NOMO-1 treated with DMSO at 0.1 percent for 48 hours (cell line): ENCODE data around the gene GRID1.

ENCODE experiments used
- DNase-seq: peaks from one replicate; lab custom pipeline; 2025; ENCODE audit not compliant: unreplicated experiment; lab: John Stamatoyannopoulos, UW

The GRID1 gene

DNA sequence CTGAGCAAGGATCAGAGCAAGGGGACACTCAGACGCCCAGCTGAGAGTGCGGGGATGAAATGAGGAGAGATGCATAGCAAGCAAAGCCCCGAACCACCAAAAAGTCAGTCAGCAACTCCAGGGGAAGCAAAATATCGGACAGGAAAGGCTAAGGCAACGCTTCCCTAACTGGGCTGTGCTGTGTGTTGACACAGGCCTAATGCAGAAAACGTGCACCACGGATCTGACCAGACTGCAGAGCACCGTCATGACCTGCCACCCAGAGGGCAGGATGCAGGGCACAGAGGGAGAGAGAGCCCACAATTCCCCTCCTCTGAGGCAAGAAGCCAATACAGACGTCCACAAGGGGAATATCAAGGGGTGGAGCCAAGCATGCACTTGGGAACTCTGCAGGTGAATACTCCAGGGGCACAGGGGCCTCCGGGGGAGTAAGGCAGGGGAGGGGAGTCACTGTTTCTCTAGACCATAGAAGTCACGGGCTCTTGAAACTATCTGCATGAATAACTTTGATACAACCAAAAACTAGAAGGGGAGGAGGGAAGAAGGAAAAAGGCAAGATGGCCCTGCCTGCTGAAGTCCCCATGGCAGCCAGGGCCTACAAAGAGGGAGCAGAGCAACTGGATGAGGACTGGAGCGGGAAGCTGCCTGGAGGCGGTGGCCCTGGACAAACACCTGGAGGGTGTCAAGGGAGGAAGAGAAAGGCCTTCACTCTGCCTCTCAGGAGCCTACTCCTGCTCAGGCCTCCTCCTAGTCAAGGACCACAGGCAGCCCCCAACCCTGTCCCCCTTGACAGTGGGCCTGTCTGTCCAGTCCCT is 26.2 kb downstream of the GRID1 start:
- DNase-seq: no peak

DNA sequence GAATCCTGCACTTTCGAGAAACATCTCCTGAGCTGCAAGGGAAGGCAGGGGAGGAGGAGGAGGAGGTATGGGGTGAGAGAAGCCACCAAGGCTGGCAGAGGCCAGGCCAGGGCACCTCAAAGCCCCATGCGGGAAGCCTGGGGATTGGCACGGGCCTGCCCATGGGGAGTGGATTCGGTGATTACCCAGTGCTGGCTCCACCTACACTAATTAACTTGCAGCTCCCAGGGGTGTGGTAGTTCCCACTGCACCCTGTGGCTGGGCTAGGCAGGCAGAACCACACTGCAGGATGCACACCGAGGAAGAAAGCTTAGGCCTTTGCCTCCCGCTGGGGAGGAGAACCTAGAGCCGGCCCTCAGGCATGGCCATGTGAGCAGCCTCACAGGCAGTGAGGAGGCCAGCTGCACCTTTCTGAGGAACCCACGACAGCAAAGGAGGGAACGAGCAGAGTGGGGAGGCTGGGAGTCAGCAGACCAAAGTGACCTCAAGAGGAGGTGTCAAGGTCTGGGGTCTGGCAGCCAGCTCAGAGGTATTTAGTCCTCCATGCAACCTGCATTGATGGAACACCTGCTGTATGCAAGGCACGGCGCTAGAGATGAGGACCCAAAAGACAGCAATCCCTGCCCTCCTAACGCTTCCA is 27.2 kb downstream of the GRID1 start:
- no peak for DNase-seq

DNA sequence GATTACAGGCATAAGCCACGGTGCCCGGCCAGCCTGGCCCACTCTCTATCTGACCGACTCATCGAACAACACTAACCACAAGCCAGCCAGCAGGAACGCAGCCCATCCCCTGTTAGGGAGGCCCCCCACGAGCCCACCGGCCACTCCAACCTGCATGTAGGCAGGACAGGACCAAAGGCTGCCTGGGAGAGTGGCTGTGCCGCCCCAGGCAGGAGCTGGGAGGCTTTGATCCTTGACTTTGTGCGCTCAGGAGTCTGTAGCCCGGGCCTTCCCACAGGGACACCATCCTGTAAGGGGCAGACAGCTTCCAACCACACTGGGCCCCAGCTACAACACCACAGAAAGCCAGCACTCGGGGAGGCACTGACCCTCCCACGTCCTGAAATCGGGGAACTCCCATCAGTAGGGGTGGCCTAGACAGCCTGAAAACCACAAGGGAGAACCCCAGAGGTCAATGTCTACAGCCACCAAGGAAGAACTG is 29.4 kb downstream of the GRID1 start:
- DNase-seq: no peak

DNA sequence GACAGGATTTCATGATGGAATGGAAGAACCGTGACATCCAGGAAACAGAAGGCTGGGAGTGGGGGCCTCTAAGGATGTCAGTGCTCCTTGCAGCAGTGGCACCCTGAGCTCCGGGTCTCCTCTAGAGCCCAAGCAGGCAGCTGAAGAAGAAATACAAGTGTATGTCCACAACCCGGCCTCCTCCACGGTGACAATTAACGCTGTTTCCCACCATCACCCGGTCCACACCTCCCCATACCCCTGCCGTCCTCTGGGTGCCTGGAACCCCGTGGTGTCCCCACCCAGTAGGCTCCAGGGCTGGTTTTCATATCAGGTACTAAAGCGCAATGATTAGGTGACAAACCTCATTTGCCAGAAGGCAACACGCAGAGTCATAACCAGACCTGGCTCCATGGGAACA is 30.3 kb downstream of the GRID1 start:
- DNase-seq: no peak

DNA sequence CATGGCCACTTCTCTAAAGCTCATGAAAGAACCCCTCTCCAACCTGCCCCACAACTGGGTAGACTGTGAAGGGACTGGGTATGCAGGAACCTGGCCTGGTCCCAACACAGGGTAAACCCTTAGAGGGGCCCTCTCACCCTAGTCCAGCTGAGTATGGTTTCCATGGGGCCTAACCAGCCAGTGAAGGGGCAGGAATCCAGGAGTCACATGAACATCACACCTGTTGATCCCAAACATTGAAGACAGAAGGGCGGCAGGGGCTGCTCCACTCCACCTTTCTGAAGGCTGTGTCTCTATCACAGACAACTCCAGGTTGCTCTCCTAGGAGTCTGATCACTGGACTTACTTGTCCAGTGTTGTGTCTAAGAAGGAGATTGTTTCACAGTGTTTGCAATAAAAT is 30.8 kb downstream of the GRID1 start:
- no peak for DNase-seq

DNA sequence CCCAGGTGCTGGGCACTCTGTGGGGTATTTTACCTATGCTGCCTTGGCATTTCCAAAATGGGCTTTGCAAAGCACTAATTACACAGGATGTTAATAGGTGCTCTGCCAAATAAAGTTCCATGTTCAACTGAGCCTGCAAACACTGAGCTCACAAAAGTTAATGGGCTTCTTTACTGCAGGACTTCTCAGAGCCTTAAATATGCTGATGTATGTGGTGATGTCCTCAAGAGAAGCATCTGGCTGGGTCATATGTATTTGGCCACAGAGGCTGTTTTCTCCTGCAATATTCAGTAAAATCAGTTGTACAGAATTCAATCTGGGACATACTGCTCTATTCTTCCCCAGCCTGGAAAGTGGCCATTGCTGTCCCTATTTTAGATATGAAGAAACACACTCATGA is 31.3 kb downstream of the GRID1 start:
- DNase-seq: no peak

DNA sequence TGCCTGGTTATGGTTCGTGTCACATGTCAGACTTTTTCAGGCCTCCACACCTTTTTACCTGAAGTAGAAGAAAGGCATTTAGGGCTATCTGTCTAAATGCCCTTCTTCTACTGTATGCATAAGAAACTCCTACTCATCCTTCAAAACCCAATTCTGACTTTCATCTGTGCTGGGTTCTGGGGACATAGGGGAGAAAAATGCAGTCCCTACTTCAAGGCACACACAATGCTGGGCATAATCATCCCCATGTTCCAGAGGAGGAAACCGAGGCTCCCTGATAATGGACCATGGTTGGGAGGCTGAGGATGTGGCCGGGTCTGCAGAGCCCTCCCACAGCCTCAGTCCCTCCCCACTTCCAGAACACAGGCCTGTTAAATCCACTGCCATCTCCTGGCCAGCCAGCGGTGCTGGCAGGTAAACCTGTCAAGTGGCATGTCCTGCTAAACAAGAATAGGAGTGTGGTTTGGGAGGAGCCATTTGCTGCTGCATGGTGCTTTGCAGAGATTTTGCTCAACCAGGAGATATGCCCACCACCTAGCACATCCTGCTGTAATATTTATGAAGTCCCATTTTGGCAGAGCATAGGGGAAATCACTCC is 32.0 kb downstream of the GRID1 start:
- no peak for DNase-seq

DNA sequence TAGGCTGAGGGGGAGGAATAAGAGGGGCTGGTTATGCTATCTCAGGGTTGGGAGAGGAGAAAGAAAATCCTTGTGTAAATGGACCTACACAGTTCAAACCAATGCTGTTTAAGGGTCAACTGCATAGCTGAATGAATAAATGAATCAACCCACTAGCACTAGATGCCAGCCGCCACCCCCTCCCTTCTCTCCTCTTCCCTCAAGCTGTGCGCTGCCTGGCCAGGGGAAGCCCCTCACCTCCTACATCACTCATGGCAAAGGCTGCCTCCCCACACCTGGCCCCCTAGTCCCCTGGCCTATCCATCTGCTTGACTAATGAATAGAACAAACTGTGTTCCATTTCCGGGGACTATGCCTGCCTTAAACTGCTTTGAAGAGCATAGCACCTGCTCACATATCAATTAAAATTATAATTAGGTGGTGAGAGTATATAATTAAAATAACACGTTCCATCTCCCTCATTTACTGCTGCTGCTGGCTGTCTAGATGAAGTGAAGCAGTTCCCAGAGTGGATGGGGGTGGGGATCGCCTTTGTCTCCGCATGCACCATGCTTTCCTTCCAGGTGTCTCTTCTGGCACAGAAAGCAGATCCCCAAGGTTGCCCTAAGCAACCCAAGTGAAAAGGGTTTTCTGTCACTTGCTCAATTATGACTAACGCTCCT is 32.6 kb downstream of the GRID1 start:
- DNase-seq: no peak

DNA sequence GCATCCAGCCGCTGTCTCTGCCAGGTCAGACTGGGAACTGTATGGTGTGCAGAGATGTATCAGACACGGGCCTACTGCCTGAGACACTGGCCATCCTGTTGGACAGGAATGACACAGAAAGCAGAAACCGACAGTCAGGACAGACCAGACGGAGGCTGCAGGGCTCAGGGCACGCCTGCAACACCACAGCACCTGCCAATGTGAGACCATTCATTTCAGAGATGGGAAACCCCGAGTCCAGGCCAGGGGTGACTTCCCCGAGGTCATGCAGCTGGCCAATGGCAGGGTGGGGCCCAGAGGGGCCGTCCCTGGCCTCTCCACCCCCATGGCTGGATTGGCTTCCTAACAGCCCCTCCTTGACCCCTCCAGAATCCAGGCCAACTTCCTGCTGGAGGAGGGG is 34.7 kb downstream of the GRID1 start:
- DNase-seq: no peak

DNA sequence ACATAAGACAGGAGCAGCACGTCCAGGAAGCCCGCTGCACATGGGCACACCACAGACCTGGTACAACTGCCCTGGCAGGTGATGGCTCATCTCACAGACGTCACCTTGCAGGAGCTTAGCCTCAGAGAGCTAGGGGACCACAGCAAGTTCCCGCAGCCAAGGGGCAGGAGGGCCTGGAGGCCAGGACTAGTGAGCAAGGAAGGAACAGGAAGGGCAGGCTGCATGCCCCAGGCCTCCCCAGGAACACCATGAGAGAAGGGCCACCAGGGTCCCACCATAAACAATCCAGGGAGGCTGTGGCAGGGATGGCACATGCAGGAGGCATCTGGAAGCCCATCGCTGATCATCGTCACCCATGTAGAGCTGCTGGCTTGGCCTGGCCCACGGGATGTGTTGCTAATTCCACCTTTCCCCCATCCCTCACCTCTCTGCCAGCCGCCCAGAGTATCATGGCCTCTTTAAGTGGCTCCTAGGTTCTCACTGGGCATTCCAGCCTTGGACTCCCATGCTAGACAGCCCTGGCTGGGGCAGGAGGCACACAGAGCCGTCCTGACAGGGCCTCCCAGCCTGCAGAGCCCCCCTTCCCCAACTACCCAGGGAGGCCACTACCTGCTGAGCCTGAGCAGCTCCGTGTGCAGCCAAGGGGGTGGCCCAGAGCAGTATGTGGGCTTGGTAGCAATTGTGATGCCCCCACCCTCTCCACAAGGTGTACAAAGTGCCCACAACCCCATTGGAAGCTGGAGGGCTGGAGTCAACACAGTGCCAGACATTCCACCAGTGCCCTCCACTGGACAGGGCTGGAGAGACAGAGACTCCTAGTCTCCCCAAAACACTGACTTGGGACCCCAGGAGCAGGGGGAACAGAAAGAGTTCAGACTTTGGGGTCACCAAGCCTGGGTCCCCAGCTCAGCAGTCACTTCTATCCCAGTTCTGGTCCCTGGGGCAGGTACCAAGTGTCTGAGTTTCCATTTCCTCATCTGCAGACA is 35.5 kb downstream of the GRID1 start:
- no peak for DNase-seq

DNA sequence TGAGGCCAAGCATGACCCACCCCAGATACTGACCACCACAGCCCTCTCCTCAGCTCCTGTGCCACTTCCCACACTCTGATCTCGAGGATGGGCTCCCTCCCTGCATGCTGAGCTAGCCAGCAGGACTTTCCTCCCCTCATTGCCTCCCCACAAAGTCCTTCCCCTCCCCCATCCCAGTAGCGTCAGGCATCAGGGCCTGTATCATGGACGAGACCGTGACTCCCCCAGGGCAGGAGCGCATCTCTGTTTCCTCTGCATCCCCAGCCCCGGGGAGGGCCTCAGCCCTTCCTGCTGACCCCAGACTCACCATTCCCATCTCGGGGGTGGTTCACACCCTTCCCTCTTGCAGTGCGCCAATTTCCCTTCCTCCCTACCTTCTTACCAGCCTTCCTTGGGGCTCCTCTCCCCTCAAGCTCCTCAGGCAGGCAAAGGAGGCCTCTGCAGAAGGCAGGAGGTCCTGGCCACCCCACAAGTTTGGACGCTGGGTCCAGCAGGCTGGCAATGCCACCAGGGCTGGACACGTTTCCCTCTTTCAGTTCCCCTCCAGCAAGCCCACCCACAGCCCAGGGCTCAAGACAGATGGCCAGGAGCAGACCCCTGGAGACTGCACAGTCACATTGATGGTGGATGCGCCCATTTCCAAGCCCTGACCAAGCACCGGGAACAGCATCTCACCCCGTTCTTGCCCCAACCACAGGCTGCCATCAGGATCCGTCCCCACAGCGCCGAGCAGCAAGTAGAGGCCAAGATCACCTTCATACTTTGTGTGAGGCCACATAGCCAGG is 36.5 kb downstream of the GRID1 start:
- no peak for DNase-seq

DNA sequence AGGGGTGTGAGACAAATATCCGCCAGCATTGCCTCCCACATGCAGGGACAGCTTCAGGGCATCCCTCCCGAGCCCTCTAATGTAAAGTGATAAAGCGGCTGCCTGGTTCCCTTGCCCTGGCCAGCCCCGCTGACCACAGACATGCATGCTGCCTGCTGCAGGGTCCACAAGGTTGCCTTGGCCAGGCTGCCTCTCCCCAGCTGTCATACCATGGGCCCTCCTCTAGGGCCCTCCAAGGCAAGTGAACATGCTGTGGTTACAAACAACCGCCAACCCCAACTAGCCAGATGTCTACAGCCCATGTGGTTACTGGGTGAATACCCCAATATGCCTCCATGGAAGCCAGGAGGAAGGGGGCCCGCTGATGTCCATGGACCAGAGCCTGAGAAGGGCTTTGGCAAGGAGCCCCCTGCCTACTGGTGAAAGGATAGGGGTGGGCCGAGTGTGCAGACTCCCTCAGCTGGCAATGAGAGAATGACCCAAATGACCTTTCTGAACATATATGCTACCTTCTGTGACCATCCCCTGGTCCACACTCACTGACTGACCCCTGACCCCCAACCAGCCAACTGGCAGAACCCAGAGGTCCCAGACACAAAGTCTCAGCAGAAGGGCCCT is 37.4 kb downstream of the GRID1 start:
- DNase-seq: no peak

DNA sequence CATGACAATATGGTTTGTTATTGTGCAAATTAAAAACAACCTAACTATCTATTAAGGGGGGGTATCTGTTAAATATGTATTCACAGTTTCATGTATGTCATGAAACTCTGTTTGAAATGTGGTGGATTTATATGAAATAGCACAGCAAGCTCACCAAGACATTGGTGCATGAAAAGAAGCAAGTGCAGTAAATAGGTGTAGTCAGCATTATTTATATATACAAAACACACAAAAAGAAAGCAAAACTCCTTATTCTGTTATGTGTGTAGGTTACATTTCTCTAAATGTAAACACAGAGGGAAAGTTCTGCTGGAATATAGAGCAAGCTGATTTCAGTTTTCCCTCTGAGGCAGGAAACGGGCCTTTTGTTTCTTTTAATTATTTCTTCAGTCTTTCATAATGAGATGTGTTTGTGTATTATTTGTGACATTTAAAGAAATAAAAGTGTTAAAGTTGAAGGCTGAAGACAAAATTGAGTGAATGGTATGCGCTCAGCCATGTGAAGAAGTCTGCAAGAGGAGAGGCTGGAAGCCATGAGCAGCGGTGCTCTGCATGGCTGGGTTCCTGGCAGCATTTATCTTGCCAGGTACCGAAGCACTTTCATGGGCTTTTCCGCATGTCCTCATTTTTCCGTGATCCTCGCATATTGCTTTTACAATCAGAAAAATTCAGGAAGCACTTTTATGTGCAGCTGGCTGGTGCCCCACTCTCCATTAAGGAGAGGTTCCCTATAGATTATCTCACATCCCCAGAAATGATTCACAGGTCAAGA is 38.5 kb downstream of the GRID1 start:
- no peak for DNase-seq

DNA sequence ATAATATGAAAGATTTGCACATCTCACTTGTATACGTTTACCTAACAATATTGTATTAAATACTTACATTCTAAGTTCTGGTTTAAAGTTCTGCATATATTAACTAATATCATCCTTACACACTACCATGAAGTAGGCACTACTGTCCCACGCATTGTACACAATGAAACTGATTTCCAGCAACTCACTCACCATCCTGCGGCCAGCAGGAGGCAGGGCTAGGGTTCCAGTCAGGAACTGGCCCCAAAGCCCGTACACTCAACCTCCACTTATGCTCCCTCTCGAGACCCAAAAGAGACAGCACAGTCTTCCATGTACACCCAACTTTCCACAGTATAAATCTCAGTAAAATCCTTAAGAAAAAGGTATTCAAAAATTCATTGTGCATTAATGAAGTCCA is 41.4 kb downstream of the GRID1 start:
- DNase-seq: no peak

DNA sequence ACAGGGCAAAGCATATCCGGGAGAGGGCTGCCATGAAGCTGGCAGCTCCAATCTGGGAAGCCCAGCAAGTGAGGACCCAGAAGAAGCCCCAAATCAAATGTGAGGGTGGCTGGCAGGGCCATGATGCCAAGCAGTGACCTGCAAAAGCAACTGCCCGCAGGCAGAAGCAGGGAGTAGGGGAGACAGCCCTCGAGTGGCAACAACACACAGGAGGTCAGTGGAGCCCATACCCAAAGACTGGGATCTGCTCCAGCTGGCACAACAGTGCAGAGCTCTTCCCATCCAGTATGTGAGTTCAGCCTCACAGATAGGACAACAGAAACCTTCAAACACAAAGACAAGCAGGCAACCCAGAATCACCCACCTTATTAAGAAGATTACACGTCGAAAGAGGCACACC is 45.0 kb downstream of the GRID1 start:
- no peak for DNase-seq

DNA sequence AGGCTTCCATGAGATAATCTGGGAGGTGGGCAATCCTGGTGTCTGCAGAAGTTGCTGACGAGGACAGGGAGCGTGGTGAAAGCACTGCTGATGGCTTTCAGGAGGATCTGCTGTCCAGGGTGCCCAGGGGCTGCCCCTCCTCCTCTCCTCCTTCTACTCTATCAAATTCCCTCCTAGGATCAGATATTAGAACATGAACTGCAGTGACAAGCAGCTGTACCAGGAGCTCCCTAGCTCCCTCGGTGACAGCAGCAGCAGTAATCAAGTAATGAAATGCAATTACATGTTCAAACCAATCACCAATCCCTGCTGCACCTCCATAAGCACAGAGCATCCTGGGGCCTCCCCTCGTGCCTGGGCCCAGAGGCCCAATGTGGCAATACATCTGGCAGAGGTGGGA is 46.9 kb downstream of the GRID1 start:
- no peak for DNase-seq

DNA sequence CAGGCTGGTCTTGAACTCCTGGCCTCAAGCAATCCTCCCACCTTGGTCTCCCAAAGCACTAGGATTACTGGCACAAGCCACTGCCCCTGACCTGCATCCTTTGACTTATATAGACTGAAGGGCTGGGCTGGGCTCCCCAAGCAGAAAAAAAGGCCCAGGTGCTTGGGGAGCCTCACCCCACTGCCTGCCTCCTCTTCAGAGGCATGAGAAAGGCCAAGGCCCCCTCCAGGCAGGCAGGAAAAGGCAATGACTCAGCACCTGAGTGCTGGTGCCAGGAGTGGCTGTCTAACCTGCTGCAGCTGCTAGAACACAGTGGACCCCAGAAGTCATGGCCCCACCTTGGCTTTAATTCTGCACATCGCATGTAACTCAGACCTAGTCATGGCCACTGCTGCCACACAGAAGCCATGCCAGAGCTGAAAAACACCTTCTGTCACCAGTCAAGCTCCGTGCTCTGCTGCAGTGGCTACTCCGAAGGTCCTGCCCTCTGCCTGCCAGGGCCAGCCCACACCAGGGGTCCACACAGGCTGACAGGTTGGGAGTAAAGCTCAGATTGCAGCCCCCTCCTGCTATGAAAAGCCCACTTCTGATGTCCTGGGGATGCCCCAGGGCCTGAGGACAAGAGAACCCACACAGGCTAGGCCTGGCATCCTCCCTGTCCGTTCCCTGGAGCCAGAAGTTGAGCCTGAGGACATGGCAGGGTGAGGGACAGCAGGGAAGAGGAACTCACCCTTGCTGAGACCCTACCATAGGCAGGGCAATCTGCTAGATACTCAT is 48.5 kb downstream of the GRID1 start:
- no peak for DNase-seq

DNA sequence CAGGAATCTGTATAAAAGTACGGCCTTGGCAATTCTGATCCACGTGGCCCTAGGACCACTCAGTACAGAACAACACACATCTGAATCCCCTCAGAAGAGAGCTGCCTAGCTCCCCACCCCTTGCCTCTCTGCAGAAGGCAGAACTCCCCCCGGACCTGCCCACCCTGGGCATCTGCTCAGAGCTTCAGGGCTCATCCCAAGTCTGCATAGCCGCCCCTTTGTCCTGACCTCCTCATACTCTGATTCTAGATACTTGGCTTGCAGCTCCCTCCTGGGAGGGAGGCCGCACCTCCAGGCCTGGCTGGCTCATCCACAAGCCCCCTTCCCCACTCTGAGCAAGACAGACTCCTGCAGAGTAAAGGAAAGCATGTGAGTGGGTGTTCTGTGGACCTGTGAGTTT is 49.6 kb downstream of the GRID1 start:
- DNase-seq: no peak
